IPS-18c (cell line): ENCODE results near the gene PGAP3.
"Not testable (repeated sequence)": the region's sequence is repeated elsewhere in the genome, so short reads cannot be mapped to it uniquely, and the experiment has no call there.

Experiments
- H3K4me3 ChIP-seq: 2 replicates; pipeline ENCODE4 v1.7.0; 2013; ENCODE audit warnings: low read depth, mild to moderate bottlenecking, low read length, moderate library complexity; ENCODE audit not compliant: insufficient read depth
- H3K9me3 ChIP-seq: one replicate; pipeline ENCODE4 v1.6.1; 2013; ENCODE audit warnings: mild to moderate bottlenecking, low read length, moderate library complexity; ENCODE audit not compliant: control insufficient read depth, insufficient read depth

Gene PGAP3

DNA sequence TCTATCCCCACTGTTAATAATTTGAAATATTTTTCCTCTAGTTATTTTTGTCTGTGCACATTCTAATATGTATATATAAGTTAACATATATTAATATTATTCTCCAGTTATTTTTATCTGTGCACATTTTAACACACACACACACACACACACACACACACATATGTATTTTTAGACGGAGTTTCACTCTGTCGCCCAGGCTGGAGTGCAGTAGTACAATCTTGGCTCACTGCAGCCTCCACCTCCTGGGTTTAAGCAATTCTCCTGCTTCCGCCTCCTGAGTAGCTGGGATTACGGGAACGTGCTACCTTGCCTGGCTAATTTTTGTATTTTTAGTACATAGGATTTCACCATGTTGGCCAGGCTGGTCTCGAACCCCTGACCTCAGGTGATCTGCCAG lies 29.8 kb upstream of the PGAP3 start:
- H3K4me3 ChIP-seq, result no peak overlapping the region
- H3K9me3 ChIP-seq, result no peaks in the 10 kb centered on the region

DNA sequence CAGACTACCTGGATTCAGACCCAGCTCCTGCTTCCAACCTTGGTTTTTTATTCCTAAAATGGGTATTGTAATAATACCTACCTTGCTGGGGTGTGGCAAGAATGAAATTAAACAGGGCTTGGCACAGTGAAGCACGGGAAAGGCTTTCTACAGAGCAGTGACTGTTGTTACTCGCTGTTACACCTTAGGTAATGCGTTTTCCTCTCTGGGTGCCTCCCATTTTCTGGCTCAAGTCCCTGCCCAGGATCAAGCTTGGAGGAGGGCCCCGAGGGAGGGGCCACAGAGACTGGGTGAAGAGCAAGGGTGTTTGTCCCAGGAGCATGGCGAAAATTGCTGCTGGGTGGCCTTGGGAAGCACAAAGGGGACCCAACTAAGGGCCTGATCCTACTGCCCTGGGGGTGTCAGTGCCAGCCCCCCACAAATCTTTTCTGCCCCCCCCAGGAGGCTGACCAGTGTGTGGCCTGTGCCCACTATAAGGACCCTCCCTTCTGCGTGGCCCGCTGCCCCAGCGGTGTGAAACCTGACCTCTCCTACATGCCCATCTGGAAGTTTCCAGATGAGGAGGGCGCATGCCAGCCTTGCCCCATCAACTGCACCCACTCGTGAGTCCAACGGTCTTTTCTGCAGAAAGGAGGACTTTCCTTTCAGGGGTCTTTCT lies 29.2 kb upstream of the PGAP3 start:
- no peaks in the 10 kb centered on the region for H3K9me3 ChIP-seq
- no peak overlapping the region for H3K4me3 ChIP-seq

- Histone ChIP-seq H3K9me3 (no peaks in the 10 kb centered on the region), H3K4me3 (no peak overlapping the region)
Measured at GRCh38 chr17:39716073-39716818, 28.4 kb upstream of the PGAP3 start.

GRCh38 chr17:39715375-39716072 lies 27.7 kb upstream of the PGAP3 start:
- no peaks in the 10 kb centered on the region for H3K9me3 ChIP-seq
- no peak overlapping the region for H3K4me3 ChIP-seq

GRCh38 chr17:39714234-39714633 lies 26.4 kb upstream of the PGAP3 start:
- no peak overlapping the region for H3K4me3 ChIP-seq
- no peaks in the 10 kb centered on the region for H3K9me3 ChIP-seq

- no peaks in the 10 kb centered on the region for H3K9me3 ChIP-seq
- no peak overlapping the region for H3K4me3 ChIP-seq
Measured at GRCh38 chr17:39711851-39712250, 24.0 kb upstream of the PGAP3 start.

DNA sequence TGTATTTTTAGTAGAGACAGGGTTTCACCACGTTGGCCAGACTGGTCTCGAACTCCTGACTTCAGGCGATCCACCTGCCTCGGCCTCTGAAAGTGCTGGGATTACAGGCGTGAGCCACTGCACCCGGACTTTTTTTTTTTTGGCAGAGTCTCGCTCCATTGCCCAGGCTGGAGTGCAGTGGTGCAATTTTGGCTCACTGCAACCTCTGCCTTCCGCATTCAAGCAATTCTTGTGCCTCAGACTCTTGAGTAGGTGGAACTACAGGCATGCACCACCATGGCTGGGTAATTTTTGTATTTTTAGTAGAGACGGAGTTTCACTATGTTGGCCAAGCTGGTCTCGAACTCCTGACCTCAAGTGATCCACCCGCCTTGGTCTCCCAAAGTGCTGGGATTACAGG lies 23.2 kb upstream of the PGAP3 start:
- H3K4me3 ChIP-seq, H3K9me3 ChIP-seq: not testable (repeated sequence)

GRCh38 chr17:39709998-39710964 lies 22.4 kb upstream of the PGAP3 start:
- Histone ChIP-seq H3K4me3 (no peak overlapping the region), H3K9me3 (no peaks in the 10 kb centered on the region)

DNA sequence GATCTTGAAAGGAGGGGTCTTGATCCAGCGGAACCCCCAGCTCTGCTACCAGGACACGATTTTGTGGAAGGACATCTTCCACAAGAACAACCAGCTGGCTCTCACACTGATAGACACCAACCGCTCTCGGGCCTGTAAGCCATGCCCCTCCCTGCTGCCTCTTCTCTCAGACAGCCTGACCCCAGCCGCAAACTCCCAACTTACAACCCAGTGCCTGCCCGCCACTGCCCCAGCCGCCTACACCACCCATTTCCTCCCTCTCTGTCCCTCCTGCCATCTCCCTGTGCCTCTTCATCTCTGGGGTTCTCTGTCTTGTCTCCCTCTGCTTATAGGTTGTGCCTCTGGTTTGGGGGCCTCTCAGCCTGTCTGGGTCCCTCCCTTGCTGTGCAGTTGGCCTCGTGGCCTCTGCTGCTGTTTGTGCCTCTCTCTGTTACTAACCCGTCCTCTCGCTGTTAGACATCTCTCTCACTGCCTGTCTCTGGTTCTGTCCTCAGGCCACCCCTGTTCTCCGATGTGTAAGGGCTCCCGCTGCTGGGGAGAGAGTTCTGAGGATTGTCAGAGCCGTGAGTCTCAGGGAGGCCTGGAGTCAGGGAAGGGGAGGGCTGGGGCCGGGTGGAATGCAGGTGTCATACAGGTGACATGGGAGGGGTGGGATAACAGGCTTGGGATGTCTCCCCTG lies 21.6 kb upstream of the PGAP3 start:
- H3K4me3 ChIP-seq, result no peak overlapping the region

DNA sequence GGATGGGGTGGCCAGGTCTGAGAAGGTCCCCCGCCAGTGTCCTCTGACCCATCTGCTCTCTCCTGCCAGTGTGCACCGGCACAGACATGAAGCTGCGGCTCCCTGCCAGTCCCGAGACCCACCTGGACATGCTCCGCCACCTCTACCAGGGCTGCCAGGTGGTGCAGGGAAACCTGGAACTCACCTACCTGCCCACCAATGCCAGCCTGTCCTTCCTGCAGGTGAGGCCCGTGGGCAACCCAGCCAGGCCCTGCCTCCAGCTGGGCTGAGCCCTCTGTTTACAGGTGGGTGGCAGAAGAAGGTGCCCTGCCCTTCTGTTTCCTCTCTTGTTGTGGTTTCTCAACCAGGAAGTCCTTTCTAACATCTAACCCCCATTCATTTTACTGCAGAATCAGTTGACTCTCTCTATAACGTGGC lies 19.1 kb upstream of the PGAP3 start:
- no peaks in the 10 kb centered on the region for H3K9me3 ChIP-seq
- H3K4me3 ChIP-seq, result no peak overlapping the region

More for the DNA sequence above, 21.6 kb upstream of the PGAP3 start:
- H3K9me3 ChIP-seq, result no peaks in the 10 kb centered on the region

GRCh38 chr17:39706383-39706782 lies 18.5 kb upstream of the PGAP3 start:
- no peak overlapping the region for H3K4me3 ChIP-seq

GRCh38 chr17:39705786-39706348 lies 18.0 kb upstream of the PGAP3 start:
- Histone ChIP-seq H3K4me3 (no peak overlapping the region), H3K9me3 (no peaks in the 10 kb centered on the region)

More at GRCh38 chr17:39706383-39706782, 18.5 kb upstream of the PGAP3 start:
- H3K9me3 ChIP-seq, result no peaks in the 10 kb centered on the region

- Histone ChIP-seq H3K9me3 (no peaks in the 10 kb centered on the region), H3K4me3 (no peak overlapping the region)
Measured at GRCh38 chr17:39704821-39705551, 17.1 kb upstream of the PGAP3 start.

DNA sequence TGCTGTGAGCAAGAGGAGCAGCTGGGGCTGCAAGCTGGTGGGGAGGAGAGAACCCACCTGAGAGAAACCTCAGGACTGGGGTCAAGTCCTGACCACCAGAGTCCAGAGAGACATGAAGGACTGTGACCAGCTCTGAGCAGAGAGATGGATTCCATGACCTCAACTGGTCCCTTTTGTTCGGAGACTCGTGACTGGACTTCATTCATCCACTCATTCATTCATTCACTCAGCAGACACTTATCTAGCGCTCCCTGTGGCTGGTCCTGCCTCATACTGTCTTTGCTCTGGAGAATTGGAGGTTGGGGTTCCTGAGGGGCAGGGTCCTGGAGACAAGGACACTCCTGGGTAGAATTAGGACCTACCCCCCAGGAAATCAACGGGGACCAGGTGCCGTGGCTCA lies 16.1 kb upstream of the PGAP3 start:
- Histone ChIP-seq H3K4me3 (no peak overlapping the region), H3K9me3 (no peaks in the 10 kb centered on the region)

DNA sequence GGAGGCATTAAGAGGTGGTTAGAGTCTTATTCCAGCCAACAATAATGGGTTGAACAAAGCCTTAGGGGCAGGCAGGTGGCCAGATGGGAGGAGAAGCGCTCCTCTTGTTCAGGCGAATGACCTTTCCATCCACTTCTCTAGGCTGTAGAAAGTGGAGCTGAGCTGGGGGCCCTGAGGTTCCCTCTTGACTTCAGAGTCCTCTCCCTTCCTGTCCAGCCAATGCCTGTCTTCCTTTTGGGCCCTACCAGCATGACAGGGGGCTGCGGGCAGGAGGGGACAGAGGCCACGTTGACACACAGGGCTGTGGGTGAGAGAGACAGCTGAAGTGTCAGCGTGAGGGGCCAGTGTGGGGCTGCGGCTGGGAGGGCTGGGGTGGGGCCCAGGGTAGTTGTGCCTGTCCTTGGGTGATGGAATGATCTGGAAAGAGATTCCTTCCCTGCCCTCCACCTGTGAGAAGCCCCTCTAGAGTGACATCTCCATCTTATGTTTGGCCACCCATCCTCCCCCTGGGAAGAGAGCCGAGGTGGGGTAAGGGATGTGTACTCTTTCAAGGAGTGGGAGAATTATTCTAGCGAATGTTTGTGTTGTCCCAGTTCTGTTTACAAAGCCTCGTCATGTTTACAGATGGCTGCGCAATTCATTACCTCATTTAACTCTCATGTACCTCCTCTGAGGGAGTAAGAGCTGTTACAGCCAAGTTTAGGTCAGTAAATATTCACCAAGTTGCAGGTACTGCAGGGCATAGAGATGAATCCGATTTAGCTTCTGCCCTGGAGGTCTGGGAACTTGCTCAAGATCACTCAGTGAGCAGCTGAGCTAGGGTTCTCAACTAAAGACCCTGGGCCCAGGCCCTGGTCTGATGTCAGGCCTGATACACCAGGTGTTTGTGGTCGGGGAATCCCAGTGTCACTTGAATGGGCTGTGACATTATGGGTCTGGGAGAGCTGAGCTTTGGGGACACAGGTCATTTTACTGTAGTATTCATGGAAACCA lies 15.3 kb upstream of the PGAP3 start:
- Histone ChIP-seq H3K9me3 (no peaks in the 10 kb centered on the region), H3K4me3 (no peak overlapping the region)
